Osteocyte (in vitro differentiated cells): ENCODE results near the gene ZRSR2. TPM values are rescaled to one million over a fixed set of nuclear protein-coding genes. Genes with fewer than 3 reads are reported as not detected.
A peak's percentile ranks its signal among the peaks of the same experiment; 100 is the strongest.

Experiments
- DNase-seq: peaks from one replicate; pipeline ENCODE4 v3.0.0; 2021; ENCODE audit warnings: mixed read lengths; ENCODE audit not compliant: unreplicated experiment; ENCODE audit errors: extremely low spot score
- H3K27ac Mint-ChIP-seq: one replicate; pipeline ENCODE4 v1.8.0; 2021; ENCODE audit warnings: mild to moderate bottlenecking, mixed read lengths; ENCODE audit not compliant: unreplicated experiment
- H3K27me3 Mint-ChIP-seq: one replicate; pipeline ENCODE4 v1.8.0; 2021; ENCODE audit warnings: mixed read lengths; ENCODE audit not compliant: unreplicated experiment
- H3K36me3 Mint-ChIP-seq: one replicate; pipeline ENCODE4 v1.8.0; 2021; ENCODE audit warnings: mixed read lengths; ENCODE audit not compliant: unreplicated experiment
- H3K4me1 Mint-ChIP-seq: one replicate; pipeline ENCODE4 v1.8.0; 2021; ENCODE audit warnings: mixed read lengths; ENCODE audit not compliant: unreplicated experiment
- H3K4me3 Mint-ChIP-seq: one replicate; pipeline ENCODE4 v1.8.0; 2021; ENCODE audit warnings: mild to moderate bottlenecking, moderate library complexity, mixed read lengths; ENCODE audit not compliant: unreplicated experiment
- H3K9me3 Mint-ChIP-seq: one replicate; pipeline ENCODE4 v1.8.0; 2021; ENCODE audit warnings: mixed read lengths; ENCODE audit not compliant: unreplicated experiment
- CTCF ChIP-seq: fragments of 200-600 bp; sonication (generic); IDR thresholded peaks from 2 replicates; pipeline ENCODE4 v1.5.0; 2021; ENCODE audit warnings: antibody characterized with exemption, mild to moderate bottlenecking, moderate library complexity
- total RNA-seq: library from RNA; stranded (reverse); gene quantifications from 2 replicates; pipeline ENCODE4 v1.2.1, GENCODE V29; 2021

ZRSR2 gene
- total RNA-seq, 1 donor from 2014 or later = 16.3 TPM

DNA sequence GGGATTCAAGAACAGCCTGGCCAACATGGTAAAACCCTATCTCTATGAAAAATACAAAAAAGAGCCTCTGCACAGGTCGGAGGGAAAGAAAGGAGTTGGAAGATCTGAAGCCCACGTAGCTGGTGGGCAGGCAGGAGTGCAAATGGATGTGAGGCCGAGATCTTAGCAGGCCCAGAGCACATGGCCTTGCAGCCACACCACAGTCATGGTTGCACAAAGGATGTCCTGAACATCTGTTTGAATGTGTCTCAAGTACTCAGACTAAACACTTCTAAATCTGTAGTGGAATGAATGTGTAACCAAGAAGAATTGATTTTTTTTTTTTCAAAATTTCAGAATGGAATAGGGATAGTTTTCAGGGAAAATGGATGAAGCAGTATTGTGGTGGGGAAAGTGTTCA, 41.4 kb upstream of the ZRSR2 start:
- H3K27me3 Mint-ChIP-seq = no peaks in the 10 kb centered on the region
- no peak overlapping the region for H3K4me3 Mint-ChIP-seq
- peaks cover 2% of the 10 kb centered on the region for H3K36me3 Mint-ChIP-seq

DNA sequence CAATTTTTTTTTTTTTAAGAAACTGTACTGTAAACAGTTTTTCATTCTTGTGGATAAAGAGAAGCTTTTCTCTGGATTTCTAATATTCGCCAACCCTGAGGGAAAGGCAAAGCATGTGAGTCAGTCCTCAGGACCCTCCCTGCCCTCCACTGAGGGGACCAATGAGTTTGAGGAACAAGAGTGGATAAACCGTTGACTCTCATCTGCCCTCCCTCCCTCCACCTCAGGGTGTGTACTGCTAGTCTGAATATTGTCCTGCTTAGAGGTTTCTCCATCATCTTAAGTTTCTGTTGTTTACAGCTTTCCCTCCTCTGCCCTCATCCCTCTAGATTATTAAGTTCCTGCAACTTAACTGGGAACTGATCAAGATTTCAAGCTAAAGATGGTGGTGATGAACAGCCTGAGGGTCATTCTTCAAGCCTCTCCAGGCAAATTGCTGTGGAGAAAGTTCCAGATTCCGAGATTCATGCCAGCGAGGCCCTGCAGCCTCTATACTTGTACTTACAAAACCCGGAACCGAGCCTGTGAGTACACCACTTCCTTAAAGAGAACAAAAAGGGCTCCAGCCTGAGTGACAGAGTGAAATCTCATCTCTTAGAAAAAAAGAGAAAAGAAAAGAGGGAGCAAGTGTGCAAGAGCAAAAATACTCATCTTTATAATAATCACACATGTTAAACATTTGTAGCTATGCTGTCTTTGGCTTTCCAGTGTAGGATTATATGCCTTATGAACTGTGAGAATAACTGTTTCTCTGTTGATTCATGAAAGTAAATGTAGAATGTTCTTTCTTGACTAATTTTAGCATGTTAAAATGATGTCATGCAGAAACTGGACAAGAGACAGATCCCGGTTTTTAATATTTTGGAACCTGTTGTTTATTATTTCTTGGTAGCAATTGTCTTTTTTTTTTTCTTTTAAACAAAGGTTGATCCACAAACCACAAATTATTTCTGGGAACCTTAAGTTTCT, 40.4 kb upstream of the ZRSR2 start:
- no peaks in the 10 kb centered on the region for H3K27me3 Mint-ChIP-seq
- no peaks in the 10 kb centered on the region for H3K9me3 Mint-ChIP-seq
- H3K36me3 Mint-ChIP-seq = no peaks in the 10 kb centered on the region
- no peak overlapping the region for H3K4me3 Mint-ChIP-seq
- DNase-seq = no peak
- peak overlapping the region; percentile 86 for H3K27ac Mint-ChIP-seq
- no peak for TF ChIP-seq CTCF
- H3K4me1 Mint-ChIP-seq = peaks cover 41% of the 10 kb centered on the region

More for the DNA sequence above, 41.4 kb upstream of the ZRSR2 start:
- DNase-seq = no peak
- no peak overlapping the region for H3K27ac Mint-ChIP-seq
- H3K9me3 Mint-ChIP-seq = peaks cover 4% of the 10 kb centered on the region
- TF ChIP-seq CTCF = no peak
- peaks cover 45% of the 10 kb centered on the region for H3K4me1 Mint-ChIP-seq

GRCh38 chrX:15750611-15751154, 39.6 kb upstream of the ZRSR2 start:
- H3K9me3 Mint-ChIP-seq = no peaks in the 10 kb centered on the region
- H3K27ac Mint-ChIP-seq = peak overlapping the region; percentile 86
- no peak overlapping the region for H3K4me3 Mint-ChIP-seq
- DNase-seq = peak; percentile 25
- H3K36me3 Mint-ChIP-seq = no peaks in the 10 kb centered on the region
- H3K4me1 Mint-ChIP-seq = peaks cover 36% of the 10 kb centered on the region
- no peak for TF ChIP-seq CTCF
- H3K27me3 Mint-ChIP-seq = no peaks in the 10 kb centered on the region

- DNase-seq = peak; percentile 5
These were observed 39.0 kb upstream of the ZRSR2 start for GRCh38 chrX:15751155-15751819.

More at GRCh38 chrX:15751155-15751819, 39.0 kb upstream of the ZRSR2 start:
- Mint-ChIP-seq H3K27me3 (no peaks in the 10 kb centered on the region), H3K9me3 (no peaks in the 10 kb centered on the region), H3K36me3 (no peaks in the 10 kb centered on the region), H3K4me3 (no peak overlapping the region), H3K27ac (peak overlapping the region; percentile 86), H3K4me1 (peaks cover 36% of the 10 kb centered on the region)
- no peak for TF ChIP-seq CTCF
